Measurements from ENCODE around the gene NOA1. TPM values are rescaled to one million over a fixed set of nuclear protein-coding genes. Genes with fewer than 3 reads are reported as not detected.

Gene NOA1
- total RNA-seq, 1 donor, result 32.9 TPM

DNA sequence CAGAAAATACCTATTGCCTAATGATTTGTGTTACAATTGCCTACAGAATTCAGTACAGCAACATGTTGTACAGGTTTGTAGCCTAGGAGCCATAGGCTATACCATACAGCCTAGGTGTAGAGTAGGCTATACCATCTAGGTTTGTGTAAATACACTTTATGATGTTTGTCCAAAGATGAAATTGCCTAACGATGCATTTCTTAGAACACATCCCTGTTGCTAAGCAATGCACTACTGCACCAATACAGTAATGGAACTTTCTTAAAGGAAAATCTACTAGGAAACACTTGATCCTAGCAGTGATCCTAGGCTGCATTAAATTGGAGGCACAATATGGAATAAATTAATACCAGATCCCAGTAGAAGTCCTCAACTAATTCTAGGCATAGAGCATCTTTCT lies 18.3 kb downstream of the NOA1 start:
- Histone ChIP-seq H3K9me3 (ENCODE audit: low read depth, low read length) (no peaks in the 10 kb centered on the region), H3K4me3 (ENCODE audit: insufficient read depth, low read length) (no peak overlapping the region), H3K4me1 (ENCODE audit: insufficient read depth, low read length) (peaks cover 14% of the 10 kb centered on the region), H3K4me2 (ENCODE audit: insufficient read depth, low read length) (peak overlapping the region; percentile 47), H3K79me2 (ENCODE audit: insufficient read depth, low read length) (no peaks in the 10 kb centered on the region), H3K27me3 (ENCODE audit: insufficient read depth, low read length) (no peaks in the 10 kb centered on the region), H4K20me1 (ENCODE audit: insufficient read depth, low read length) (no peaks in the 10 kb centered on the region), H3K27ac (ENCODE audit: low read depth, low read length) (peak overlapping the region; percentile 79), H2AFZ (ENCODE audit: low read length) (no peak overlapping the region), H3K36me3 (ENCODE audit: insufficient read depth, low read length) (peaks cover 18% of the 10 kb centered on the region)
- no peak for DNase-seq (ENCODE audit: insufficient read length, low spot score, missing footprints)
- TF ChIP-seq, protein P1, sequence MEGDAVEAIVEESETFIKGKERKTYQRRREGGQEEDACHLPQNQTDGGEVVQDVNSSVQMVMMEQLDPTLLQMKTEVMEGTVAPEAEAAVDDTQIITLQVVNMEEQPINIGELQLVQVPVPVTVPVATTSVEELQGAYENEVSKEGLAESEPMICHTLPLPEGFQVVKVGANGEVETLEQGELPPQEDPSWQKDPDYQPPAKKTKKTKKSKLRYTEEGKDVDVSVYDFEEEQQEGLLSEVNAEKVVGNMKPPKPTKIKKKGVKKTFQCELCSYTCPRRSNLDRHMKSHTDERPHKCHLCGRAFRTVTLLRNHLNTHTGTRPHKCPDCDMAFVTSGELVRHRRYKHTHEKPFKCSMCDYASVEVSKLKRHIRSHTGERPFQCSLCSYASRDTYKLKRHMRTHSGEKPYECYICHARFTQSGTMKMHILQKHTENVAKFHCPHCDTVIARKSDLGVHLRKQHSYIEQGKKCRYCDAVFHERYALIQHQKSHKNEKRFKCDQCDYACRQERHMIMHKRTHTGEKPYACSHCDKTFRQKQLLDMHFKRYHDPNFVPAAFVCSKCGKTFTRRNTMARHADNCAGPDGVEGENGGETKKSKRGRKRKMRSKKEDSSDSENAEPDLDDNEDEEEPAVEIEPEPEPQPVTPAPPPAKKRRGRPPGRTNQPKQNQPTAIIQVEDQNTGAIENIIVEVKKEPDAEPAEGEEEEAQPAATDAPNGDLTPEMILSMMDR (IDR thresholded peaks at IDR 0.05; ENCODE audit: extremely low read depth, low read depth, low read length), result no peak

DNA sequence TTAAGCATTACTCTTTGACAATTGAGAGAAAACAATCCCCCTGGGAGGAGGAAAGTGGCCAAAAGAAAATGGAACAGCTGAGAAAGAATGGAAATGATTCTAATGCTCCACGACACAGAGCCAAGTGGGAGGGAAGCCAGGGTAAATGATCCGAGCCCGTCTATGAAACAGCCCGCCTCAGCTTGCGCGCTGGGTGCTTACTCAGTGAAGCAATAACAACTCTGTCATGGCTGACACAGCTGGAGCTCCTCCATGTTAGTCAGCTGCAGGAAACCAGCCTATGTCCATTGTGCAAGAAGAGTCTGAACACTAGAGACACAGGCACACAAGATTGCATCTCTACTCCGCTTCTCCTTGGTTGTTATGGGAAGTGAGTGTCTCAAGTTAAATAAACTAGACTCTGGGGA lies 19.3 kb downstream of the NOA1 start:
- no peaks in the 10 kb centered on the region for H3K27me3 ChIP-seq (ENCODE audit: insufficient read depth, low read length)
- no peaks in the 10 kb centered on the region for H3K79me2 ChIP-seq (ENCODE audit: insufficient read depth, low read length)
- H3K36me3 ChIP-seq (ENCODE audit: insufficient read depth, low read length), result peaks cover 10% of the 10 kb centered on the region
- peak overlapping the region; percentile 47 for H3K4me2 ChIP-seq (ENCODE audit: insufficient read depth, low read length)
- H4K20me1 ChIP-seq (ENCODE audit: insufficient read depth, low read length), result no peaks in the 10 kb centered on the region
- no peak overlapping the region for H2AFZ ChIP-seq (ENCODE audit: low read length)
- peak overlapping the region; percentile 79 for H3K27ac ChIP-seq (ENCODE audit: low read depth, low read length)
- peaks cover 14% of the 10 kb centered on the region for H3K4me1 ChIP-seq (ENCODE audit: insufficient read depth, low read length)
- no peaks in the 10 kb centered on the region for H3K9me3 ChIP-seq (ENCODE audit: low read depth, low read length)
- DNase-seq (ENCODE audit: insufficient read length, low spot score, missing footprints), result peak; percentile 94
- TF ChIP-seq, protein P1 (IDR thresholded peaks at IDR 0.05; ENCODE audit: extremely low read depth, low read depth, low read length), result no peak
- no peak overlapping the region for H3K4me3 ChIP-seq (ENCODE audit: insufficient read depth, low read length)

DNA sequence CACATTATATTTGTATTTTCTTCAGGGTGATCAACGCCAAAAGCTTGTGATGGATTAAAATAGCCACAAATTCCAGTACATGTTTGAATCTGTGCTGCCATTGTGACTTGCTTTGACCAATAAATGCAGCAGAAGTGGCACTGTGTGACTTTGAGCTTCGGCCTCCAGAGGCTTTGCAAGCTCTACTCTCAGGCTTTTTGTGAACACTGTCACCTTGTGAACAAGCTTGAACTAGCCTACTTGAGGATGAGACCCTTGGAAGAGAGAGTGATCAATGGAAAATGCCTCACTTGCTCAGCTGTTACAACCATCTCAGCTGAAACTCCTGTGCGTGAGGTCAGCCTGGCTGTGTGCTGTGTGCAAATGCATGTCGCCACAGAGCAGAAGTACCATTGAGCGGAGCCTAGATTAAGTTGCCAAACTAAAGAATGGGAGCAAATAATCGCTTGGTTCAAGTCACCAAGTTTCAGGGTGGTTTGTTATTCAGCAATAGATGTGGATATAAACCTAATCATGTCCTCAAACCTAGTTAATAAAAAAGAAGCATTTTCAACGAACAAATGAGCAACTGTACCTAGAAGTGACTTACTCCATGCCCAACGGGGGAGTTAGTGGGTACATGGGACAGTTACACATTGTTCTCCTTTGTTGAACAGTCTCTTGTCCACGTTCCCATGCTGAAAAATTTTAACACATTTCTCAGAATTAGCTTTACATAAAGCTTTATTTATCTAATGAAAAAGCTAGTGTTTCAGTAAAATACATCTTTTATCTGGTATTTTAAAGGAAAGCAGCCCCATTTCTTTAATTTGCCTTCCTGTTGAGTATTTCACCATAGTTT lies 23.5 kb downstream of the NOA1 start:
- peak; percentile 22 for DNase-seq (ENCODE audit: insufficient read length, low spot score, missing footprints)
- Histone ChIP-seq H2AFZ (ENCODE audit: low read length) (no peak overlapping the region), H4K20me1 (ENCODE audit: insufficient read depth, low read length) (no peaks in the 10 kb centered on the region), H3K36me3 (ENCODE audit: insufficient read depth, low read length) (no peaks in the 10 kb centered on the region), H3K4me3 (ENCODE audit: insufficient read depth, low read length) (no peak overlapping the region), H3K27ac (ENCODE audit: low read depth, low read length) (no peak overlapping the region), H3K9me3 (ENCODE audit: low read depth, low read length) (no peaks in the 10 kb centered on the region), H3K4me1 (ENCODE audit: insufficient read depth, low read length) (peaks cover 10% of the 10 kb centered on the region), H3K4me2 (ENCODE audit: insufficient read depth, low read length) (no peak overlapping the region), H3K27me3 (ENCODE audit: insufficient read depth, low read length) (no peaks in the 10 kb centered on the region), H3K79me2 (ENCODE audit: insufficient read depth, low read length) (no peaks in the 10 kb centered on the region)
- TF ChIP-seq, protein P1 (IDR thresholded peaks at IDR 0.05; ENCODE audit: extremely low read depth, low read depth, low read length), result no peak

DNA sequence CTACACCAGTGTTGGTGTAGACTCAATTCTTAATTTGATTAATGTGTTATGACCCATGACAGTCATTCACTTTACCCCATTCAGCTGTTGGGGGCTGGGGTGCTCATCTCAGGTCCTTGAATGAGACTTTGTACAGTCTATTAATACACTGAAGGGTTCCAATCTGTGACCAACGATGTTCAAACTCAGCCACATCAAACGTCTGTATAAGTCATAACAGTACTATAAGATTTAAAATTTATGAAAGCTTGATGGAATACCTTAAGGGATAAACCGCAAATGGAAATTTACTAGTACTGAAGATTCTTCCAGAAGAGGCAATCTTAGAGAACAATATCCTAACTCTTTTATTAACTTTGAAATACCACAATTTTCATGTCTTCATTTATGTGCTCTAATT lies 36.0 kb downstream of the NOA1 start:
- Histone ChIP-seq H3K79me2 (ENCODE audit: insufficient read depth, low read length) (no peaks in the 10 kb centered on the region), H3K4me1 (ENCODE audit: insufficient read depth, low read length) (peaks cover 12% of the 10 kb centered on the region), H2AFZ (ENCODE audit: low read length) (no peak overlapping the region), H3K27ac (ENCODE audit: low read depth, low read length) (no peak overlapping the region), H3K4me2 (ENCODE audit: insufficient read depth, low read length) (no peak overlapping the region), H3K4me3 (ENCODE audit: insufficient read depth, low read length) (no peak overlapping the region), H4K20me1 (ENCODE audit: insufficient read depth, low read length) (no peaks in the 10 kb centered on the region), H3K27me3 (ENCODE audit: insufficient read depth, low read length) (no peaks in the 10 kb centered on the region), H3K9me3 (ENCODE audit: low read depth, low read length) (no peaks in the 10 kb centered on the region), H3K36me3 (ENCODE audit: insufficient read depth, low read length) (peaks cover 3% of the 10 kb centered on the region)
- no peak for DNase-seq (ENCODE audit: insufficient read length, low spot score, missing footprints)
- TF ChIP-seq, protein P1 (IDR thresholded peaks at IDR 0.05; ENCODE audit: extremely low read depth, low read depth, low read length), result no peak
